Measurements from ENCODE around the gene SS18.

SS18 gene

GRCh38 chr18:26097563-26097962 is 7.2 kb upstream of the SS18 start:
- H3K79me2 ChIP-seq (ENCODE audit: control insufficient read depth, low read length): no peaks in the 10 kb centered on the region
- H3K9me3 ChIP-seq (ENCODE audit: control insufficient read depth, insufficient read depth, low read length): peaks cover 8% of the 10 kb centered on the region; the same call in 1 of the 2 replicates
- no peaks in the 10 kb centered on the region for H4K20me1 ChIP-seq (ENCODE audit: control insufficient read depth, insufficient read depth, low read depth, low read length)
- H3K27me3 ChIP-seq (ENCODE audit: control insufficient read depth, low read length): no peaks in the 10 kb centered on the region
- 0 out of 2 replicates have a peak, but pooled peaks cover under 1% of the 10 kb centered on the region for H3F3A ChIP-seq (ENCODE audit: control insufficient read depth, insufficient read depth)
- H3K4me1 ChIP-seq (ENCODE audit: control insufficient read depth, low read length): peaks cover 5% of the 10 kb centered on the region; the same call in 1 of the 2 replicates
- no peak overlapping the region for H3K4me3 ChIP-seq (ENCODE audit: low read length)
- no peak overlapping the region for H3K27ac ChIP-seq (ENCODE audit: low read depth, low read length)
- H3K36me3 ChIP-seq (ENCODE audit: control insufficient read depth, low read length): no peaks in the 10 kb centered on the region
- no peaks in the 10 kb centered on the region for H3K9me2 ChIP-seq (replicated peaks; ENCODE audit: control insufficient read depth, low read length)
- no peak overlapping the region for H3K4me2 ChIP-seq (ENCODE audit: low read length)
- TF ChIP-seq CTCF (IDR thresholded peaks at IDR 0.05; ENCODE audit: low read depth, low read length, poor library complexity, severe bottlenecking): no peak
- TF ChIP-seq EZH2phosphoT487 (IDR thresholded peaks at IDR 0.05; ENCODE audit: borderline replicate concordance, low read length): no peak

- H3K27ac ChIP-seq (ENCODE audit: low read depth, low read length): no peak overlapping the region
- H3K9me3 ChIP-seq (ENCODE audit: control insufficient read depth, insufficient read depth, low read length): peaks cover 8% of the 10 kb centered on the region; the same call in 1 of the 2 replicates
- no peak overlapping the region for H3K4me3 ChIP-seq (ENCODE audit: low read length)
- H3K4me1 ChIP-seq (ENCODE audit: control insufficient read depth, low read length): peaks cover 12% of the 10 kb centered on the region
- H3K79me2 ChIP-seq (ENCODE audit: control insufficient read depth, low read length): no peaks in the 10 kb centered on the region
- H4K20me1 ChIP-seq (ENCODE audit: control insufficient read depth, insufficient read depth, low read depth, low read length): no peaks in the 10 kb centered on the region
- no peak overlapping the region for H3K4me2 ChIP-seq (ENCODE audit: low read length)
- H3K27me3 ChIP-seq (ENCODE audit: control insufficient read depth, low read length): no peaks in the 10 kb centered on the region
- H3F3A ChIP-seq (ENCODE audit: control insufficient read depth, insufficient read depth): 0 out of 2 replicates have a peak, but pooled peaks cover 2% of the 10 kb centered on the region
- no peak for TF ChIP-seq EZH2phosphoT487 (IDR thresholded peaks at IDR 0.05; ENCODE audit: borderline replicate concordance, low read length)
- no peaks in the 10 kb centered on the region for H3K9me2 ChIP-seq (replicated peaks; ENCODE audit: control insufficient read depth, low read length)
- no peaks in the 10 kb centered on the region for H3K36me3 ChIP-seq (ENCODE audit: control insufficient read depth, low read length)
These were observed 6.4 kb upstream of the SS18 start for GRCh38 chr18:26096852-26097251.

- H3K27ac ChIP-seq (ENCODE audit: low read depth, low read length): peak overlapping the region; percentile 85
- H3K36me3 ChIP-seq (ENCODE audit: control insufficient read depth, low read length): peaks cover 39% of the 10 kb centered on the region
- H3K9me2 ChIP-seq (replicated peaks; ENCODE audit: control insufficient read depth, low read length): no peaks in the 10 kb centered on the region
- H3K4me2 ChIP-seq (ENCODE audit: low read length): peak overlapping the region; percentile 93
- peaks cover 42% of the 10 kb centered on the region for H3K79me2 ChIP-seq (ENCODE audit: control insufficient read depth, low read length)
- TF ChIP-seq EZH2phosphoT487 (IDR thresholded peaks at IDR 0.05; ENCODE audit: borderline replicate concordance, low read length) (no peak), CTCF (IDR thresholded peaks at IDR 0.05; ENCODE audit: low read depth, low read length, poor library complexity, severe bottlenecking) (no peak)
- 0 out of 2 replicates have a peak, but pooled peaks cover 2% of the 10 kb centered on the region for H3F3A ChIP-seq (ENCODE audit: control insufficient read depth, insufficient read depth)
- no peaks in the 10 kb centered on the region for H3K27me3 ChIP-seq (ENCODE audit: control insufficient read depth, low read length)
- H3K4me1 ChIP-seq (ENCODE audit: control insufficient read depth, low read length): peaks cover 42% of the 10 kb centered on the region
- H3K9me3 ChIP-seq (ENCODE audit: control insufficient read depth, insufficient read depth, low read length): no peaks in the 10 kb centered on the region
- peak overlapping the region; percentile 91 for H3K4me3 ChIP-seq (ENCODE audit: low read length)
- peaks cover 17% of the 10 kb centered on the region; the same call in 1 of the 2 replicates for H4K20me1 ChIP-seq (ENCODE audit: control insufficient read depth, insufficient read depth, low read depth, low read length)
These were observed 726 bp upstream of the SS18 start for GRCh38 chr18:26091047-26091630.

Measured in DOHH2 (cell line).